ENCODE measurements around the gene CEP128.

CEP128 gene

DNA sequence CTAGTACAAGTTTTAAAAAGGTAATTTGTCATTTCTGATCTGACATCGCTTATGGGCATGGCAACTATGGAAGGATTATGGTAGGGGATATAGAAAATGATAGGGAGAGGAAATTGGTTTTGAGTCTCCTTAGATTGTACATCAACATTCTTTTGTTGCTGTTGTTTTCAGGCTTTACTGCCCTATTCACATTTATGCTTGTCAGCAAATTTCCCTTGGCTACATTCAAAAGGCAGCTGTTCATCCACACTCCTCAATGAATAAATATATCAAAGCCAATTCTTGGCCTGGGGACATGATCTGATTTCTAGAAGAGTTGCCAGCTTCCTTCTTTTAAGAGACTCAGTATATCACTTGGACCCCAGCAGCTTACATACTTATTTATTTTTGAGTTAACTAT, 283.4 kb downstream of the CEP128 start:
- DNase-seq, result no peak

- DNase-seq, result no peak
Measured at GRCh38 chr14:80653956-80654355, 287.6 kb downstream of the CEP128 start.

DNA sequence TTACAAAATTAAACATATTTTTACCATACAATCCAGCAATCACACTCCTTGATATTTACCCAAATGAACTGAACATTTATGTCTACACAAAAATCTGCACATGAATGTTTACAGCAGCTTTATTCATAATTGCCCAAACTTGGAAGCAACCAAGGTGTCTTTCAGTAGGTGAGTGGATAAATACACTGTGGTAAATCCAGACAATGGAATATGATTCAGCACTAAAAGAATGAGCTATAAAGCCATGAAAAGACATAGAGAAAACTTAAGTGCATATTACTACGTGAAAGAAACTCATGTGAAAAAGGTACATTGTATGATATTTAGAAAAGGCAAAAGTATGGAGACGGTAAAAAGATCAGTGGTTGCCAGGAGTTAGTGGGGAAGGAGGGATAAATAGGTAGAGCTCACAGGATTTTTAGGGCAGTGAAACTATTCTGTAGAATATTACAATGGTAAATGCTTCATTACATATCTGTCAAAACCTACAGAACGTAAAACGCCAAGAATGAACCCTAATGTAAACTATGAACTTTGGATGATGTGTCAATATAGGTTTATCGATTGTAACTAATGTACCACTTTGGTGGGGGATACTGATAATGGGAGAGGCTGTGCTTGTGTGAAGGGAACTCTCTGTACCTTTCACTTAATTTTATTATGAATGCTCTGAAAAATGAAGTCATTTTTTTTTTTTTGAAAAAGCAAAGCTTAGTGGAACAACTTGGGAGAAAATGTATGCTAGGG, 295.7 kb downstream of the CEP128 start:
- DNase-seq, result no peak

GRCh38 chr14:80644826-80645225, 296.7 kb downstream of the CEP128 start:
- no peak for DNase-seq

DNA sequence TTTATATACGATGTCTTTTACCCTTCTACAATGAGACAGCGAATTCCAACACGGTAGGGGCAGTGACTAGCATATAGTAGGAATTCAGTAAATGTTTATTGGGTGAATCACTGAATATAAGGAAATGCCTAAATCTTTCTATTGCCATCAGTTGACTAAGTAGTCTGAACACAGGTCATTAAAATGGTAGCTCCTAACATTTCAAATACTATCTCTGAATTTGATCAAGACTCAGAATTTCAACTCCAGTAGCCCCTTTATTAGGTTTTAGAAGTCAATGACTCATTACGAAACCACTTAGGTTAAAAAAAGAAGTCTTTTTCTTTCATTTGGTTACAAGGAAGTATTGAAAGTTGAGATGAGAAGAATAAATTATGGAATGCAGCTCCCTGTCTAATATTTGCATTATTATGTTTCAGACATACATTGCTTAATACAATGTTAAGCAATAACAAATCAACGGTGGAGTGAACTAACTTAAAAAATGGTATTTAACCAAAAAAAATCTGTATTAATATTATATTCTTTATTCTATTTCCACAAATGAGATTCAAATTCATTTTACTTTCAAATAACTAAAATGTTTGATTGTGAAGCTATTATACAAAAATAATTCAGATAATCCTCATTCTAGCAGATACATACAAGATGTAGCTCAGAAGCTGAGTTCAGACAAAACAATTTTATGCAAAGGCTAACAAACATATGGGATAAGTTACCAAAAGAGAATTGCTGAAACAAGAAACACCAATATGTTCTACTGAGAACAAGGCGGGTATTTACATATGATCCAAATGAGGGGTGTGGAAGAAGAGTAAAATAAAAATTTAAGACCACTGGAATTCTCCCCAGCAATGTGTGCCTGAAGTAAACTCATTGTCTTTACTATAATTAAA, 302.7 kb downstream of the CEP128 start:
- DNase-seq, result no peak

GRCh38 chr14:80637756-80638619, 303.6 kb downstream of the CEP128 start:
- DNase-seq, result no peak

- no peak for DNase-seq
Measured at GRCh38 chr14:80636071-80636470, 305.5 kb downstream of the CEP128 start.

GRCh38 chr14:80634106-80634758, 307.3 kb downstream of the CEP128 start:
- DNase-seq, result no peak

DNA sequence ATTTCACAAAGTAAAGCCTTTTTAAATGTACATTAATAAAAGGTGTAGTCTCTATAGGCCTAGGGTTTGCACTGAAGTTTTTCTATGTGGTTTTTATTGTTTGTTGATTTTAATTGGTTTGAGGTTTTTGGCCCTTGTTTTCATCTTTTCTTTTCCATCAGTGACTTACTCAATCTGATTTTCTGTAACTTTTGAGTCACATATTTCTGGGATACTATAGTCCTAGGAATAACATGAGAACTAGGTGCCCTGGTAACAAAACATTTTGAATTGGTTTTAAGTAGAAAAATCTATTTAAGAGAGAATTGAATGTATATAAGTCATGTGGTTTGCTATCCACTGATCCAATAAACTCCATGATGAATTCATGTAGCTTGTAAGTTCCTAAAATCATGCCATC, 311.9 kb downstream of the CEP128 start:
- no peak for DNase-seq

DNA sequence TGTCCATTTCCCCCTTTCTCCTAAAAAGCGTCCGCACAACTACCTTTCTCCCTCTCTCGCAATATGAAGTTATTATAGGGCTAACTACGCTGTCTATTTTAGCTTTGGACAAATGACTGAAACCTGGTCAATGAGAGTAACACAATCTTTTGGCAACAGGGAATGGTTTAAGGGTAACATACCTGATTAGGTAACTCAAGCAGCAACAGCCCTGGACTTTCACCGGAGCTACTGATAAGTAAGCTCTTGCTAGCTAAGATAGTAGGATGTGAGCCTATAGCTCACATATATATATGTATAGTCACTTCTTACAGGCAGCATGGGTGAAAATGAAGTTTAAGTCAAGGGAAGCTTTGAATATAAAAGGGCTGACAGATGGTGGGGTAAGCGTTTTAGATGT, 313.0 kb downstream of the CEP128 start:
- DNase-seq, result no peak

DNA sequence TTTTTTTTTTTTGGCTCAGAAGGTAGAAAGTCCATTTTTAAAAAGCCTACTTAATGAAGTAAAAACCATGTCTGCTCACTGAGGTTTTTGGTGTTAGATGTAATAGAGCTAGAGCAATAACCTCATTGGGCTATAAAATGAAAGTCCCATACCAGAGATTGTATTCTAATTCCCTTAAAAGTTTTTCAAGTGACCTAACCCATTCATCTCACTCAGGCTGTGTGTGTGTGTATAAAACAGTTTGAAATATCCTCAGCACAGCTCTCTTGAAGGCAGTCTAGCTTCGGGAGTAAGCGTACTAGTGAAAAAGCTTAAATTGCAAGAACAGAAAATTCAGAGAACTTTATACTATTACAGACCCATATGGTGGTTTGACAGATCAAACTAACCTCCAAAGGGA, 313.8 kb downstream of the CEP128 start:
- DNase-seq, result no peak

DNA sequence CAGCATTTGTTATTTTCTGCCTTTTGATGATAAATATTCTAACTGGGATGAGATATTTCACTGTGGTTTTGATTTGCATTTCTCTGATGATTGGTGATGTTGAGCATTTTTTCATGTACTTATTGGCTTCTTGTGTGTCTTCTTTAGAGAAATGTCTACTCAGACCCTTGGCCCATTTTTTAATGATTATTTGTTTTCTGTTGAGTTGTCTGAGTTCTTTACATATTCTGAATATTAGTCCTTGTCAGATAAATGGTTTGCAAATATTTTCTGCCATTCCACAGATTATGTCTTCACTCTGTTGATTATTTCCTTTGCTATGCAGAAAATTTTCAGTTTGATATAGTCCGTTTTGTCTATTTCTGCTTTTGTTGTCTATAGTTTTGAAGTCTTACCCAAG, 317.0 kb downstream of the CEP128 start:
- no peak for DNase-seq

DNA sequence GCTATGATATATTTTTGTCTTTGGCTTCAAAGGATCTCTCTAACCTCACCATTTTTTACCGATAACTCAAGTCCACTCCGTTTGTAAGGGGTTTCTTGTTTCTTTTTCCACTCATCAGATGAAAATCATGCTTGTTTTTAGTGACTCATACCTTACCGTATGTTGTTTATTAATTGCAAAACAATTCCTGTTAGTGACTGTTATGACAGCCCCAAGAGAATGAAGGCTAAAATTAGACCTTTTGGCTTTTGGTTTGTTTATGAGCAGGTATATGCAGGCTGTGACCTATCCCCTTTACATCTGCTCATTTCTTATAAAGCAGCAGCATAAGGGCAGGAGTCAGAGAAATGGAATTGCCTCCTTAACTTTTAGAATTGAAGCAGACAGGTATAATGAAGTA, 319.8 kb downstream of the CEP128 start:
- no peak for DNase-seq

GRCh38 chr14:80620434-80620833, 321.1 kb downstream of the CEP128 start:
- DNase-seq, result no peak

DNA sequence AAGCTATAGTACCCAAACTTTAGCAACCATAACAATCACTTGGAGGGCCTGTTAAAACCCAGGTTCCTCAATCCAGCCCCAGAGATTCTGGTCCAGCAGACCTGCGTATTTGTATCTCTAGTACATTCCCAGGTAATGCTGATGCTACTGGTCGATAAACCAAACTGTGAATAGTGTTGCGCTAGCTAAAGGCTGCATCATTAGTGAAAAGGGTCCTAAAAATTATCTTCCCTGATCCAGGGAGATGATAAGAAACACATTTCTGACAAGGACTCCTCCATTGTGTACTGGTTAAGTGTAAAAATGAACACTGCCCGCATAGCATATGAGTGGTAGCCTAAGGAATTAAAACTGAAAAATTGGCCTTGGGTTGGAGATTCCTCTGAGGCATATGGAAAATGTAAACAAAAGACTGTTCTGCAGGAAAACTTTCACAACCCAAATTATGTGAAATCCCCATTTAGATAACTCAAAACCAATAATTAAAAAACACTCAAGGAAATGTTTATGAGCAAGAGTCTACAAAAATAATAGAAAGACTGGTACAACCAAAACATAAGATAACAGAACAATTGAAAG, 322.7 kb downstream of the CEP128 start:
- no peak for DNase-seq

DNA sequence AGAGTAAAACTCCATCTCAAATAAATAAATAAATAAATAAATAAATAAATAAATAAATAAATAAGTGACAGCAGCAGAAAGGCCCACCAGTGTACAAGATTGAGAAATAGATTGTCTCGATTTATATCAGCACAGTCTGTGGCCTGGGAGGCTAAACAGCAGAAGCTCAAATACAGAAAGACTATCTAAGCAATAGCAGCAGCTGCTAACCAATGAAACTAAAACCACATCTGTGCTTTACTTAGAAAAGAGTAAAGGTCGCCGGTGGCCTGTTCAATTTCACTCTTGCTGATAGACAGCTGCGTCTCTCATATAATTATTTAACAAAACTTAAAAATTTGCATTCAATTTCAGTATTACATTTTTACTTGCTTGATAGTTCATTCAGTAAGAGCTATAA, 325.7 kb downstream of the CEP128 start:
- no peak for DNase-seq

DNA sequence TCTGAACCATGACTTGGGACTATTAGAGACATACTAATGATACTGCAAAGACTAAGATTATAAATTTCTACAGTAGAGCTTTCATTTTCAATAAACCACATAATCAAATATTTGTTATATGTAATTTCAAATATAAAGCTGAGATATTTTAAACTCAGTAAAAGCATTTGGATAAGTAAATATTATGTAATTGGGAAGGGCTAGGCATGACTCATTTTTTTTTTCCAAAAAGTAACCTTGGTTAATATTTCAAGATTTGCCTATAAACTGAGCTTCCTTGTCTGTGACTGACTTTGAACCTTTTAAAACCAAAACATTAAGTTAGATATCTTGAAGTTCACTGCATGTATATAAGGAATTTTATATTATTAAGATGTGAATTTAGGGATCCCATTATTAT, 332.5 kb downstream of the CEP128 start:
- DNase-seq, result no peak

DNA sequence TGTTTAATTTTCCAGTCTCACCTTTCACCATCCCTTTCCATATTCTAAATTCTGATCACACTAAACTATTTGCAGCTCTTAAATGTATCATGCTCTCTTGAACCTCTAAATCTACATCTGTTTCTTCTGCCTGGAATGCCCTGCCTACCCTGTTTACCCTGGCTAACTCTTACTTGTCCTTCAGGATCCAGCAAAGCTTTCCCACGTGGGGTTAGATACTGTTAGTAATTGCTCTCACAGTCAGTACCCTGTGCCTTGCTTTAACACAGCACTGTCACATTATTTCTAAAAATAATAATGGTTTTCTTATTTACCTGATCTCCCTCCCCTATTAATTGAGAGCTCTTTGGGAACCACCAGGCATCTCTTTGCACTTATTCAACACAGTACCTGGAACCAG, 333.0 kb downstream of the CEP128 start:
- DNase-seq, result no peak

GRCh38 chr14:80607430-80608190, 333.9 kb downstream of the CEP128 start:
- DNase-seq, result no peak

DNA sequence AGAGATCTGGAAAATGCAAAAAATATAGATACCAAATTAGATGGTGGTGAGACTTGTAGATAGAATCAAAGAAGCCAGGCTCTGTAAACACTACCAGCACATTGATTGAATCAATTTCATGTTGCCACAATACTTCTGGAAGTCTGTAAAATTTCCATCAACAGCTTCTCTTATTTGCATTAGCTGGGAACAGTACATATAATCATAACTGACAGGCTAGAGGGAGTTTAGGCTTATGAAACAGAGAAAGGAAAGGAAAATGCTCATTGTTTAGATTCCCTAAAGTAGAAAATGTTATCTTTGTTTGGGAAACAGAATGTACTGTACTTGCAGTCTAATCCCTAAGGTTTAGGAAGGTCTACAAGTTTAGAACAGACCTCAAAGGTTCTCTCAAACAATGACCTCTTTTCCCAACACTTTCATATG, 335.2 kb downstream of the CEP128 start:
- DNase-seq, result no peak

DNA sequence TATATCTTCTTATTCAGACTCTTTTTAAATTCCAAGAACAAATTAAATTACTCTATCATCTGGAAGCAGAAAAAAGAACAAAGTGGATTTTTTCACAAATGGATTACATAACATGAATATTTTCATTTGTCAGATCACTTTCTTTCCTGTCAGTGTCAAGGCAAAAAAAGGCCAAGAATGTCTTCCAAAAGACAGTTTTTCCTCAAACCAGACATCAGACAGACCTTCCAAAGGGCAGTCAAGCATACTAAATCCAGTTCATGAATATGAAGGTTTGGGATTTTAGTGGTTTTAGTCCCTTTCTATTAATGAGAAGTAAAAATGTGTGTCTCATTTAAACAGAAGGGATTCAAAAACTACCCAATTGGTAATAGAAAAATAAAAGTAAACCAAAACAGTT, 336.0 kb downstream of the CEP128 start:
- no peak for DNase-seq

DNA sequence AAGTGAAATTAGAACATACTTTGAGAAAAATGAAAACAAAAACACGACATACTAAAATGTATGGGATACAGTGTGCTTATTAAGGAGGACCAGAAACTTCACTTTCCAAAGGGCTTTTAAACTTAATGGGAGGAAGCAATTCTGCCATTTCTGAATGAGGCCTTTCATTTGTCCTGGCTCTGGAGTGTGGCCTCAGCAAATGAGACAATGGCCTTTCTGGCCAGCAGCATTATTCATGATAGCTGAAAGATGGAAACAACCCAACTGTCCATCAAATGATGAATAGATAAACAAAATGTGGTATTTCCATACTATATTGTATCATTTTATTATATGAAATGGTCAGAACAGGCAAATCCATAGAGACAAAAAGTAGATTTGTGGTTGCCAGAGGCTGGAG, 338.6 kb downstream of the CEP128 start:
- no peak for DNase-seq
